Measurements from ENCODE around the gene CDY1.
"Not testable (repeated sequence)": the region's sequence is repeated elsewhere in the genome, so short reads cannot be mapped to it uniquely, and the experiment has no call there.

DNA sequence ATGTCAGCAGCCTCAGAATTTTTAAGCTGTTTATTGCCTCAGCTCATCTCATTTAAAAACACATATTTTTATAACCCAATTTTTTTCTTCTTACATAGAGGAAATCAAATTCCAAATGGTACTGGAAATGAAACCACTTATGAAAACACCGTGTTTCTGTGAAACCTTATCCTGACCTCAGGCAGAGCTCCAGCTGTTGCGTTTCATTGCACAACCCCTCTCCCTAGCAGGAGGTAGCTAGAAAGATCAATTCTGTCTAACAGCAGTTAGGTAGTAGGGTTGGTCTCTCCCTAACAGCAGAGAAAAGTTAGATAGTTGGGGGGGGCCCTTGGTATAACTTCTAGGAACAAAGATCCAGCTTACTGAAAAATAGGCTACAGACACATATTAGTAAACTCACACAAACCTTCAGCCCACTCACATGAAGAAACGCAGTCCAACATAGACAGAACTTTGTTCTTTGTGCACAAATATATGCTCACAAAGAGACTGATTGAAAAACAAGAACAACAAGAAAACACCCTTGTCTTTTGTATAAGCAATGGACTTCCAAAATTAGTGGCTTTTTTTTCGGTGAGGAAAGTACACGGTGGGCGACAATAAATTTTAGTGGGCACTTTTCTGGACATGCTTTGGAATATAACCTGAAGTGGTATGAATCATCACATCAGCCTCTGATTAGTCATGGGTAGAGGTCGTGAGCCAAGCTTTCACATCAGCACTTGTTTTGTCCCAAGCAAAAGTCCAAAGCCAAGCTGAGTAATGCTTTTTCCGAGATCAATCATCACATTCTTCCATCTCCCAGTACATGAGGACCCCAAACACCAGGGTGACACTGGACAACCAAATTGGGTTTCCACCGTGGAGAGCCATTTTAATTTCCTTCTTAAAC, 21.4 kb downstream of the CDY1 start:
- TF ChIP-seq, protein P1, sequence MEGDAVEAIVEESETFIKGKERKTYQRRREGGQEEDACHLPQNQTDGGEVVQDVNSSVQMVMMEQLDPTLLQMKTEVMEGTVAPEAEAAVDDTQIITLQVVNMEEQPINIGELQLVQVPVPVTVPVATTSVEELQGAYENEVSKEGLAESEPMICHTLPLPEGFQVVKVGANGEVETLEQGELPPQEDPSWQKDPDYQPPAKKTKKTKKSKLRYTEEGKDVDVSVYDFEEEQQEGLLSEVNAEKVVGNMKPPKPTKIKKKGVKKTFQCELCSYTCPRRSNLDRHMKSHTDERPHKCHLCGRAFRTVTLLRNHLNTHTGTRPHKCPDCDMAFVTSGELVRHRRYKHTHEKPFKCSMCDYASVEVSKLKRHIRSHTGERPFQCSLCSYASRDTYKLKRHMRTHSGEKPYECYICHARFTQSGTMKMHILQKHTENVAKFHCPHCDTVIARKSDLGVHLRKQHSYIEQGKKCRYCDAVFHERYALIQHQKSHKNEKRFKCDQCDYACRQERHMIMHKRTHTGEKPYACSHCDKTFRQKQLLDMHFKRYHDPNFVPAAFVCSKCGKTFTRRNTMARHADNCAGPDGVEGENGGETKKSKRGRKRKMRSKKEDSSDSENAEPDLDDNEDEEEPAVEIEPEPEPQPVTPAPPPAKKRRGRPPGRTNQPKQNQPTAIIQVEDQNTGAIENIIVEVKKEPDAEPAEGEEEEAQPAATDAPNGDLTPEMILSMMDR (conservative IDR thresholded peaks at IDR 0.05; ENCODE audit: low read depth, low read length), result not testable (repeated sequence)
- not testable (repeated sequence) for TF ChIP-seq EZH2 (IDR thresholded peaks at IDR 0.05; ENCODE audit: borderline replicate concordance, low read depth, low read length, poor library complexity, severe bottlenecking)

Data from A673 (cell line).